SK-N-SH treated with all-trans-retinoic acid at 6 μM for 48 hours (cell line): ENCODE measurements around the gene ATP2B1.

ENCODE experiments used
- CSDC2 ChIP-seq: fragments of 250-450 bp; sonication (Bioruptor Pico); IDR thresholded peaks from 2 replicates; pipeline ENCODE4 v1.5.0; 2020; ENCODE audit warnings: mild to moderate bottlenecking, moderate library complexity
- CSRNP3 ChIP-seq: fragments of 250-450 bp; sonication (Bioruptor Pico); IDR thresholded peaks from 2 replicates; pipeline ENCODE4 v1.5.1; 2021; ENCODE audit warnings: mild to moderate bottlenecking, moderate library complexity
- ESRRG ChIP-seq: fragments of 250-450 bp; sonication (Bioruptor Pico); IDR thresholded peaks from 2 replicates; pipeline ENCODE4 v1.6.1; 2021; ENCODE audit warnings: mild to moderate bottlenecking
- PATZ1 ChIP-seq: fragments of 250-450 bp; sonication (Bioruptor Pico); IDR thresholded peaks from 2 replicates; pipeline ENCODE4 v1.8.0; 2020; ENCODE audit warnings: mild to moderate bottlenecking, moderate library complexity, borderline replicate concordance
- RARB ChIP-seq: fragments of 250-450 bp; sonication (Bioruptor Pico); IDR thresholded peaks from 2 replicates; pipeline ENCODE4 v1.8.0; 2021; ENCODE audit warnings: mild to moderate bottlenecking, moderate library complexity
- TOX ChIP-seq: fragments of 250-450 bp; sonication (Bioruptor Pico); IDR thresholded peaks from 2 replicates; pipeline ENCODE4 v1.8.0; 2021; ENCODE audit warnings: mild to moderate bottlenecking, moderate library complexity, borderline replicate concordance
- ZFP3 ChIP-seq: fragments of 250-450 bp; sonication (Bioruptor Pico); IDR thresholded peaks from 2 replicates; pipeline ENCODE4 v1.5.0; 2020; ENCODE audit warnings: mild to moderate bottlenecking, moderate library complexity
- ZFP30 ChIP-seq: fragments of 450-650 bp; formaldehyde crosslinking; IDR thresholded peaks from 2 replicates; pipeline ENCODE4 v1.5.0; 2022; ENCODE audit warnings: mild to moderate bottlenecking, moderate library complexity

GRCh38 chr12:89686311-89686710, 22.3 kb downstream of the ATP2B1 start:
- TF ChIP-seq ZFP3 (CRISPR knock-in tag) (no peak), RARB (CRISPR knock-in tag) (no peak), ZFP30 (no peak), ESRRG (CRISPR knock-in tag) (no peak), PATZ1 (CRISPR knock-in tag) (no peak), CSRNP3 (no peak), TOX (CRISPR knock-in tag) (no peak), CSDC2 (no peak)
